ENCODE data around the gene SLMAP. TPM values are rescaled to one million over a fixed set of nuclear protein-coding genes. Genes with fewer than 3 reads are reported as not detected.

Gene SLMAP
- total RNA-seq, 1 donor from 2014 or later: 60.3 TPM

GRCh38 chr3:57948781-57949242 is 192.7 kb downstream of the SLMAP start:
- Mint-ChIP-seq H3K27me3 (ENCODE audit: insufficient read depth) (peaks cover 1% of the 10 kb centered on the region), H3K4me3 (no peak overlapping the region), H3K9me3 (no peaks in the 10 kb centered on the region), H3K36me3 (ENCODE audit: low read depth) (no peaks in the 10 kb centered on the region), H3K27ac (no peak overlapping the region), H3K4me1 (ENCODE audit: low read depth) (no peaks in the 10 kb centered on the region)
- intact Hi-C loops (cut with micrococcal nuclease): no loop called here
- no peak for DNase-seq (ENCODE audit: low spot score)

DNA sequence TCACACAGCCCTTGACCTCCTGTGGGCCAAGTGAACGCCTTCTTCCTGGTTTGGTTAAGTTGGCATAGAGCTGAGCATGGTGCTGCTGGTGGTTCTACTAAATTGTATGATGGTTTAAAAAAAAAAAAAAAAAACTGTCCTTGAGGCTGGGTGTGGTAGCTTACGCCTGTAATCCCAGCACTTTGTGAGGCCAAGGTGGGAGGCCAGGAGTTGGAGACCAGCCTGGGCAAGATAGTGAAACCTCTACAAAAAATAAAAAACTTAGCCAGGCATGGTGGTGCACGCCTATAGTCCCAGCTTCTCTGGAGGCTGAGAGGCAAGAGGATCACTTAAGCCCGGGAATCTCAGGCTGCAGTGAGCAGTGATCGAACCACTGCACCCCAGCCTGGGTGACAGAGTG is 193.2 kb downstream of the SLMAP start:
- Mint-ChIP-seq H3K9me3 (no peaks in the 10 kb centered on the region), H3K27ac (no peak overlapping the region), H3K27me3 (ENCODE audit: insufficient read depth) (peaks cover 1% of the 10 kb centered on the region), H3K4me1 (ENCODE audit: low read depth) (no peaks in the 10 kb centered on the region), H3K36me3 (ENCODE audit: low read depth) (no peaks in the 10 kb centered on the region), H3K4me3 (no peak overlapping the region)
- intact Hi-C loops (cut with micrococcal nuclease): no loop called here
- DNase-seq (ENCODE audit: low spot score): no peak

DNA sequence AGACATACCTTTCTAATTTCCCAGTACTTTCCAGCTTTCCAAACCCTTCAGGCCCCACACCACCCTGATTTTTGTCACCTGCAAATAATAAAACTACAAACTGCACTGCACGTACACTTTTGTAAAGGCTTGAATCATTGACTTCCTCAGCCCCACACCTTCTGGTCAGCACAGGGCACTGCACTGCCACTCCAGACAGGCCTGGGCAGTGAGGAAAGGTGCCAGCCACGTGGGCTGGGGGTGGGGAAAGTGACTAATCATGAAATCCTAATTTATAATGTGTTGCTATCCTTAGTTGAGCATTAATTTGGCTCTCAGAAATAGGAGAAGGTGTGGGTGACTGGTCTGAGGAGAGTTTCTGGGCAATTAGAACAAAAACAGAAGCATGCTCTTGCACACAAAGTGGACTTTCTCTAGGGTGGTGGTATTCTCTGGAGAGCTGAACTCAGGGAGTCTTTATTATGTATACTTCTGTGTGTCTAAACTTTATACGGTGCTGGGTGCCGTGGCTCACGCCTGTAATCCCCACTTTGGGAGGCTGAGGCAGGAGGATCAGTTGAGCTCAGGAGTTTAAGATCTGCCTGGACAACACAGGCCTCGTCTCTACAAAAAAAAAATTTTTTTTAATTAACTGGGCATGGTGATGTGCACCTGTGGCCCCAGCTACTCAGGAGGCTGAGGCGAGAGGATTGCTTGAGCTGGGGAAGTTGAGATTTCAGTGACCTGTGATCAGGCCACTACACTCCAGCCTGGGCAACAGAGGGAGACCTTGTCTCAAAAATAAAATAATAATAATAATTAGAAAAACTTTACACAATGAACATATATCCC is 193.9 kb downstream of the SLMAP start:
- no peak for DNase-seq (ENCODE audit: low spot score)
- no peak overlapping the region for H3K27ac Mint-ChIP-seq
- intact Hi-C loops (cut with micrococcal nuclease): no loop called here
- no peaks in the 10 kb centered on the region for H3K4me1 Mint-ChIP-seq (ENCODE audit: low read depth)
- peaks cover 1% of the 10 kb centered on the region for H3K27me3 Mint-ChIP-seq (ENCODE audit: insufficient read depth)
- H3K9me3 Mint-ChIP-seq: no peaks in the 10 kb centered on the region
- no peak overlapping the region for H3K4me3 Mint-ChIP-seq
- no peaks in the 10 kb centered on the region for H3K36me3 Mint-ChIP-seq (ENCODE audit: low read depth)

- Mint-ChIP-seq H3K4me3 (no peak overlapping the region), H3K27ac (no peak overlapping the region), H3K27me3 (ENCODE audit: insufficient read depth) (no peaks in the 10 kb centered on the region), H3K4me1 (ENCODE audit: low read depth) (no peaks in the 10 kb centered on the region), H3K9me3 (no peaks in the 10 kb centered on the region), H3K36me3 (ENCODE audit: low read depth) (no peaks in the 10 kb centered on the region)
- intact Hi-C loops (cut with micrococcal nuclease): no loop called here
- no peak for DNase-seq (ENCODE audit: low spot score)
These were observed 195.2 kb downstream of the SLMAP start for GRCh38 chr3:57951066-57951882.

DNA sequence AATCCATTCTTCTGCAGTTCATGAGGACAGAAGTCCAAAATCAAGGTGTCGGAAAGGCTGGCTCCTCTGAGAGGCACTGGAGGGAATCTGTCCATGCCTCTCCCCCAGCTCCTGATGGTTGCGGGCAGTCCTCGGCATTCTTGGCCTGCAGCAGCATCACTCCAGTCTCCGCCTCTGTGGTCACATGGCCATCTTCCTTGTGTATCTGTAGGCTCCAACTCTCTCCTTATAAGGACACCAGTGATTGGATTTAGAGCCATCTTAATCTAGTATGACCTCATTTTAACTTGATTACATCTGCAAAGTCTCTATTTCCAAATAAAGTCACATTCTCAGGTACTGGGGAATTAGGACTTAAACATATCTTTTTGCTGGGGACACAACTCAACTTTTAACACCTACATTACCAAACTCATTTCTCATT is 196.1 kb downstream of the SLMAP start:
- no peak overlapping the region for H3K4me3 Mint-ChIP-seq
- no peaks in the 10 kb centered on the region for H3K36me3 Mint-ChIP-seq (ENCODE audit: low read depth)
- H3K9me3 Mint-ChIP-seq: no peaks in the 10 kb centered on the region
- H3K27ac Mint-ChIP-seq: no peak overlapping the region
- H3K4me1 Mint-ChIP-seq (ENCODE audit: low read depth): no peaks in the 10 kb centered on the region
- DNase-seq (ENCODE audit: low spot score): no peak
- intact Hi-C loops (cut with micrococcal nuclease): no loop called here
- H3K27me3 Mint-ChIP-seq (ENCODE audit: insufficient read depth): no peaks in the 10 kb centered on the region

- no peak overlapping the region for H3K27ac Mint-ChIP-seq
- intact Hi-C loops (cut with micrococcal nuclease): no loop called here
- no peaks in the 10 kb centered on the region for H3K36me3 Mint-ChIP-seq (ENCODE audit: low read depth)
- no peaks in the 10 kb centered on the region for H3K4me1 Mint-ChIP-seq (ENCODE audit: low read depth)
- H3K9me3 Mint-ChIP-seq: no peaks in the 10 kb centered on the region
- DNase-seq (ENCODE audit: low spot score): no peak
- H3K27me3 Mint-ChIP-seq (ENCODE audit: insufficient read depth): no peaks in the 10 kb centered on the region
- no peak overlapping the region for H3K4me3 Mint-ChIP-seq
These were observed 196.5 kb downstream of the SLMAP start for GRCh38 chr3:57952651-57953050.

DNA sequence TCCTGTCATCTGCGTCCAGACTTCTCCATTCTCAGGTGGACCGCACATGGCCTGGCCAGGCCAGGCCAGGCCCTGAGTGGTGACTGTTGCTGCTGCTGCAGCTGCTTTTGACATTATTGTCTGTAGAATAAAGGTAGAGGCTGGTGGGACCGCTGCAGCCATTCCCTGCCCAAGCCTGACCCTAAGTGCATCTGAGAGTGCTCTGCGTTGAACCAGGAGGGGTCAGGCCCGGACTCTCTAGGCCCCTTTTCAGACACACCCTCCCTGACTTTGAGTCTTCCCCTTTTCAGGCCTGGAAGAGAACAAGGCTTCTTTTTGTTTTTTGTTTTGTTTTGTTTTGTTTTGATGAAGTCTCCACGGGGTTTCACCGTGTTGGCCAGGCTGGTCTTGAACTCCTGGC is 197.5 kb downstream of the SLMAP start:
- Mint-ChIP-seq H3K4me1 (ENCODE audit: low read depth) (no peaks in the 10 kb centered on the region), H3K9me3 (no peaks in the 10 kb centered on the region), H3K27me3 (ENCODE audit: insufficient read depth) (no peaks in the 10 kb centered on the region), H3K4me3 (no peak overlapping the region), H3K36me3 (ENCODE audit: low read depth) (no peaks in the 10 kb centered on the region), H3K27ac (no peak overlapping the region)
- intact Hi-C loops (cut with micrococcal nuclease): no loop called here
- no peak for DNase-seq (ENCODE audit: low spot score)

DNA sequence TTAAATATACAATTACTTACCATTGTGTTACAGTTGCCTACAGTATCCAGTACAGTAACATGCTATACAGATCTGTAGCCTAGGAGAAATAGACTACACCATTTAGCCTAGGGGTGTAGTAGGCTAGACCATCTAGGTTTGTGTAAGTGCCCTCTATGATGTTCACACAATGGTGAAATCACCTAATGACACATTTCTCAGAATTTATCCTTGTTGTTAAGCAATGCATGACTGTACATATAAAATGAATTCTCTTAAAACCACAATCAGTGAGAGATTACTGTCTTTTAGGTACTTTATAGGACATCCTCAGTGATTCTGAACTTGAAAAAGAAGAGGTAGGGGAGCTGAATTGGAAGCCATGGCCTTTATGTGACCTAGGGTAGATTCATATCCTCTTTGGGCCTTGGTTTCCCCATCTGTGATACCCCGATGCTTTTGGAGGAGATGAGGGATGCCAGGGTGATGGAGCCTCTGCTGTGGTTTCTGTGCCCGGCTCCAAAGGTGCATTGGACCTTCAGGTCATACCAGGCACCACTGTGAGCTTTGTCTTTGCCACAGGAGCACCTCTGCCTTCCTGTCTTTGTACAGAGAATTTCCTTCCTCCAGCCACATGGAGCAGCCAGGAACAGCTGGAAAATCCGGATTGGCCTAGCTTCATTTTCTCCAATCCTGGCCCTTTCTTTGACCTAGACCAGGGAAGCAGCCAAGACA is 200.2 kb downstream of the SLMAP start:
- H3K36me3 Mint-ChIP-seq (ENCODE audit: low read depth): no peaks in the 10 kb centered on the region
- DNase-seq (ENCODE audit: low spot score): no peak
- no peaks in the 10 kb centered on the region for H3K9me3 Mint-ChIP-seq
- peaks cover 5% of the 10 kb centered on the region for H3K4me1 Mint-ChIP-seq (ENCODE audit: low read depth)
- H3K4me3 Mint-ChIP-seq: no peak overlapping the region
- intact Hi-C loops (cut with micrococcal nuclease): no loop called here
- no peak overlapping the region for H3K27ac Mint-ChIP-seq
- H3K27me3 Mint-ChIP-seq (ENCODE audit: insufficient read depth): no peaks in the 10 kb centered on the region

GRCh38 chr3:57956833-57957174 is 200.7 kb downstream of the SLMAP start:
- no peaks in the 10 kb centered on the region for H3K36me3 Mint-ChIP-seq (ENCODE audit: low read depth)
- H3K9me3 Mint-ChIP-seq: no peaks in the 10 kb centered on the region
- DNase-seq (ENCODE audit: low spot score): no peak
- no peak overlapping the region for H3K27ac Mint-ChIP-seq
- no peak overlapping the region for H3K4me3 Mint-ChIP-seq
- peaks cover 5% of the 10 kb centered on the region for H3K4me1 Mint-ChIP-seq (ENCODE audit: low read depth)
- intact Hi-C loops (cut with micrococcal nuclease): no loop called here
- no peaks in the 10 kb centered on the region for H3K27me3 Mint-ChIP-seq (ENCODE audit: insufficient read depth)

DNA sequence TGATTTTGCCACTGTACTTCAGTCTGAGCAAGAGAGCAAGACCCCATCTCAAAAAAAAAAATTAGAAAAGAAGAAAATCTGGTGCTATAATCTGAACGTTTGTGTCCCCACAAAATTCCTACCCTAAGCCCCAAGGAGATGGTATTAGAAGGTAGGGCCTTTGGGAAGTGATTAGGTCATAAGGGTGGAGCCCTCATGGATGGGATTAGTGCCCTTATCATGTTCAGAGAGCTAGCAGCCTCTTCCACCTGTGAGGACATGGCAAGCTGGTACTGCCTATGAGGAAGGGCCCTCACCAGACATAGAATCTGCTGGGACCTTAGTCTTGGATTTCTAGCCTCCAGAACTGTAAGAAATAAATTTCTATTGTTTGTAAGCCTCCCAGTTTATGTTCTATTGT is 201.7 kb downstream of the SLMAP start:
- Mint-ChIP-seq H3K27ac (no peak overlapping the region), H3K4me3 (no peak overlapping the region), H3K27me3 (ENCODE audit: insufficient read depth) (no peaks in the 10 kb centered on the region), H3K4me1 (ENCODE audit: low read depth) (peaks cover 5% of the 10 kb centered on the region), H3K9me3 (no peaks in the 10 kb centered on the region), H3K36me3 (ENCODE audit: low read depth) (no peaks in the 10 kb centered on the region)
- intact Hi-C loops (cut with micrococcal nuclease): no loop called here
- DNase-seq (ENCODE audit: low spot score): no peak

GRCh38 chr3:57958642-57959422 is 202.7 kb downstream of the SLMAP start:
- intact Hi-C loops (cut with micrococcal nuclease): no loop called here
- DNase-seq (ENCODE audit: low spot score): no peak
- H3K4me1 Mint-ChIP-seq (ENCODE audit: low read depth): peaks cover 5% of the 10 kb centered on the region
- no peak overlapping the region for H3K27ac Mint-ChIP-seq
- no peaks in the 10 kb centered on the region for H3K9me3 Mint-ChIP-seq
- H3K4me3 Mint-ChIP-seq: no peak overlapping the region
- no peaks in the 10 kb centered on the region for H3K36me3 Mint-ChIP-seq (ENCODE audit: low read depth)
- H3K27me3 Mint-ChIP-seq (ENCODE audit: insufficient read depth): no peaks in the 10 kb centered on the region

DNA sequence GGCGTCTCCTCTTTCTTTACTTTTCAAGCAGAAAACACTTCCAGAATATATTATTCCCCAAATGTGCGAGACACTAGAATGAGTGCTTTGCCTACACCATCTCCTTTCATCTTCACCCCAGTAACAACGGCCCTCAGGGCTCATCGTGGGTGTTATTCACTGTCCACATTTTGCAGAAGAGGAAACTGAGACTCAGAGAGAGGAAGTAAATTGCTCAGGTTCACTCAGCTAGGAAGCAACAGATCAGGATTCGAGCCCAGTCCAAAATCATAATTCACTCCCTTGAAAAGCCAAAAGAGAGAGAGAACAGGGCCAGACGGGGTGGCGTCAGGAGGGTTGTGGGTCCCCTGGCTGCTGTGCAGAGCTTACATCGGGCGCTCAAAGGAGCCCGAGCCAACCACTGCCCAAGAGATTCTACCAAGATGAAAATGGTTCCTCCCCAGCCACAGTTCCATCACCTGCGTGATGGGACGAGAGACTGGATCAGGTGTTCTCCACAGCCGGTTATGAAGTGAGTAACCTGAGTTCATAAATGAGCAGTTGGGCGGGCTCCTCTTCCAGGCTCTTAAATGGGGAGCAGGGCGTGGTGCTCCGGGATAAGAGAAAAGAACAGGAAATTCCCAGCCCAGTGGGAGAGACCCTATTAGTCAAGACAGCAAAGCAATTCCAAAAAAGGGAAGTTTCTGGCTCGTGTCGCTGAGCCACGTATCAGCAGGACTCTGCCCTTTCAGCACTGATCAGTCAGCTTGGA is 203.5 kb downstream of the SLMAP start:
- Mint-ChIP-seq H3K4me1 (ENCODE audit: low read depth) (peaks cover 5% of the 10 kb centered on the region), H3K27me3 (ENCODE audit: insufficient read depth) (no peaks in the 10 kb centered on the region), H3K36me3 (ENCODE audit: low read depth) (no peaks in the 10 kb centered on the region), H3K4me3 (no peak overlapping the region), H3K9me3 (no peaks in the 10 kb centered on the region), H3K27ac (no peak overlapping the region)
- DNase-seq (ENCODE audit: low spot score): no peak
- intact Hi-C loops (cut with micrococcal nuclease): no loop called here
